ENCODE measurements around the gene CFAP43.
"Not testable (repeated sequence)": the region's sequence is repeated elsewhere in the genome, so short reads cannot be mapped to it uniquely, and the experiment has no call there.

Gene CFAP43

DNA sequence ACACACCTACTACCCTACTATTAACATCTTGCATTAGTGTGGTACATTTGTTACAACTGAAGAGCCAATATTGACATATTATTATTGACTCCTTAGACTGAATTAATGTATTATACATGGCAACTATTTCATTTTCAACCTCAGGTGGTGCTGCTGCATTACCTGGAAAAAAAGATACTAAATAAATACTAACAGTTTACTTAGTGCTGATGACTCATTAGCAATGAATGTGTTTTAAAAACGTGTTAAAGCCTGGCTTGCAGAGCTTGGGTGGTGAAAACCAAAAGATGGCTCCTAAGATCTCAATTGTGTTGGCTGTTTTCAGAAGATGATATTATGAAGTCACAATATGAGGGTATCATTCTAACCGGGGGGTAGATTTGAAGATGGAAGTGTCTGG is 34.8 kb downstream of the CFAP43 start:
- Histone ChIP-seq H3K4me1 (ENCODE audit: control insufficient read depth, low read depth, low read length) (peaks cover 5% of the 10 kb centered on the region), H3K9ac (ENCODE audit: low read length) (no peak overlapping the region), H2AK5ac (ENCODE audit: low read length) (no peak overlapping the region), H3K23ac (ENCODE audit: low read length) (no peak overlapping the region), H3K79me1 (ENCODE audit: low read length) (no peaks in the 10 kb centered on the region), H3K4me2 (ENCODE audit: low read length) (no peak overlapping the region), H3K18ac (ENCODE audit: low read length) (no peak overlapping the region), H3K27ac (ENCODE audit: low read depth, low read length) (no peak overlapping the region), H4K8ac (ENCODE audit: low read depth, low read length) (no peak overlapping the region), H3K4ac (ENCODE audit: low read depth, low read length) (peak overlapping the region; percentile 36), H3K79me2 (ENCODE audit: control insufficient read depth, insufficient read depth, low read length) (no peaks in the 10 kb centered on the region), H3K56ac (ENCODE audit: low read length) (no peak overlapping the region), H2BK15ac (replicated peaks; ENCODE audit: low read depth) (no peak overlapping the region), H3K36me3 (ENCODE audit: control insufficient read depth, insufficient read depth, low read length) (no peaks in the 10 kb centered on the region), H4K5ac (ENCODE audit: low read length) (no peak overlapping the region), H3K27me3 (ENCODE audit: insufficient read depth, low read length, poor library complexity) (no peaks in the 10 kb centered on the region), H3K4me3 (ENCODE audit: low read length) (no peak overlapping the region), H2BK120ac (ENCODE audit: low read depth, low read length) (no peak overlapping the region), H2BK5ac (ENCODE audit: low read length) (no peak overlapping the region)
- peak; percentile 60 for DNase-seq
- WGBS (ENCODE audit: extremely low coverage, insufficient coverage, low lambda C conversion rate), result no CpG with 5 or more reads among the region's 2 CpGs

- WGBS (ENCODE audit: extremely low coverage, insufficient coverage, low lambda C conversion rate), result no CpG with 5 or more reads among the region's 2 CpGs
- H3K79me1 ChIP-seq (ENCODE audit: low read length), result no peaks in the 10 kb centered on the region
- no peak overlapping the region for H3K23ac ChIP-seq (ENCODE audit: low read length)
- H4K8ac ChIP-seq (ENCODE audit: low read depth, low read length), result no peak overlapping the region
- no peaks in the 10 kb centered on the region for H3K79me2 ChIP-seq (ENCODE audit: control insufficient read depth, insufficient read depth, low read length)
- no peak for DNase-seq
- no peak overlapping the region for H3K56ac ChIP-seq (ENCODE audit: low read length)
- H2BK120ac ChIP-seq (ENCODE audit: low read depth, low read length), result no peak overlapping the region
- no peaks in the 10 kb centered on the region for H3K27me3 ChIP-seq (ENCODE audit: insufficient read depth, low read length, poor library complexity)
- no peak overlapping the region for H3K4me2 ChIP-seq (ENCODE audit: low read length)
- H3K4me1 ChIP-seq (ENCODE audit: control insufficient read depth, low read depth, low read length), result peaks cover 4% of the 10 kb centered on the region
- H2AK5ac ChIP-seq (ENCODE audit: low read length), result no peak overlapping the region
- no peak overlapping the region for H3K18ac ChIP-seq (ENCODE audit: low read length)
- no peak overlapping the region for H2BK5ac ChIP-seq (ENCODE audit: low read length)
- no peak overlapping the region for H3K4me3 ChIP-seq (ENCODE audit: low read length)
- H3K36me3 ChIP-seq (ENCODE audit: control insufficient read depth, insufficient read depth, low read length), result no peaks in the 10 kb centered on the region
- H2BK15ac ChIP-seq (replicated peaks; ENCODE audit: low read depth), result no peak overlapping the region
- H3K4ac ChIP-seq (ENCODE audit: low read depth, low read length), result no peak overlapping the region
- H4K5ac ChIP-seq (ENCODE audit: low read length), result no peak overlapping the region
- no peak overlapping the region for H3K9ac ChIP-seq (ENCODE audit: low read length)
- H3K27ac ChIP-seq (ENCODE audit: low read depth, low read length), result no peak overlapping the region
These were observed 36.5 kb downstream of the CFAP43 start for GRCh38 chr10:104195706-104196105.

GRCh38 chr10:104193787-104194186 is 38.4 kb downstream of the CFAP43 start:
- Histone ChIP-seq H4K8ac (ENCODE audit: low read depth, low read length) (no peak overlapping the region), H3K27me3 (ENCODE audit: insufficient read depth, low read length, poor library complexity) (no peaks in the 10 kb centered on the region), H3K79me2 (ENCODE audit: control insufficient read depth, insufficient read depth, low read length) (no peaks in the 10 kb centered on the region), H3K4ac (ENCODE audit: low read depth, low read length) (no peak overlapping the region), H3K4me3 (ENCODE audit: low read length) (no peak overlapping the region), H2AK5ac (ENCODE audit: low read length) (no peak overlapping the region), H3K9ac (ENCODE audit: low read length) (no peak overlapping the region), H3K4me2 (ENCODE audit: low read length) (no peak overlapping the region), H3K27ac (ENCODE audit: low read depth, low read length) (no peak overlapping the region), H2BK120ac (ENCODE audit: low read depth, low read length) (no peak overlapping the region), H3K18ac (ENCODE audit: low read length) (no peak overlapping the region), H2BK5ac (ENCODE audit: low read length) (no peak overlapping the region), H3K79me1 (ENCODE audit: low read length) (no peaks in the 10 kb centered on the region), H3K36me3 (ENCODE audit: control insufficient read depth, insufficient read depth, low read length) (no peaks in the 10 kb centered on the region), H2BK15ac (replicated peaks; ENCODE audit: low read depth) (no peak overlapping the region), H3K23ac (ENCODE audit: low read length) (no peak overlapping the region), H4K5ac (ENCODE audit: low read length) (no peak overlapping the region), H3K56ac (ENCODE audit: low read length) (no peak overlapping the region), H3K4me1 (ENCODE audit: control insufficient read depth, low read depth, low read length) (peaks cover 3% of the 10 kb centered on the region)
- no CpG with 5 or more reads among the region's 17 CpGs for WGBS (ENCODE audit: extremely low coverage, insufficient coverage, low lambda C conversion rate)
- DNase-seq, result no peak

DNA sequence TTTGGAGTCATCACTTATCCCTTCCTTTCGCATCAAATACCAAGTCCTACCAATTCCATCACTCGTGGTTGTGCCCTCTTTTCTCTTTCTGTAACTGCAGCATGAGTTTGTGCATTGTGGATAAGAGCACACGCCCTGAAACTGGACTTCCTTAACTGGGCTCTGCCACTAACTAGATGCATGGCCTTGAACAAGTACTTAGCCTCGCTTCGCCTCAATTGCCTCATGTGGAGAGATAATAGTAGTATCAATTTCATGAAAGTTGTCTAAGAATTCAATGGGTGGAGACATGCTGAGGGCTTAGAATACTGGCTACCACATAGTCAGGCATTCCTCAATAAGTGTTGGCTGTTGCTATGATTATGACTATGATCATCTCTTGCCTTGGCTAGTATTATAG is 41.5 kb downstream of the CFAP43 start:
- H3K4me2 ChIP-seq (ENCODE audit: low read length), result no peak overlapping the region
- no peaks in the 10 kb centered on the region for H3K79me2 ChIP-seq (ENCODE audit: control insufficient read depth, insufficient read depth, low read length)
- no peaks in the 10 kb centered on the region for H3K36me3 ChIP-seq (ENCODE audit: control insufficient read depth, insufficient read depth, low read length)
- WGBS (ENCODE audit: extremely low coverage, insufficient coverage, low lambda C conversion rate), result no CpG with 5 or more reads among the region's 5 CpGs
- H3K4ac ChIP-seq (ENCODE audit: low read depth, low read length), result no peak overlapping the region
- no peaks in the 10 kb centered on the region for H3K4me1 ChIP-seq (ENCODE audit: control insufficient read depth, low read depth, low read length)
- no peak overlapping the region for H3K27ac ChIP-seq (ENCODE audit: low read depth, low read length)
- H3K23ac ChIP-seq (ENCODE audit: low read length), result no peak overlapping the region
- no peak overlapping the region for H3K9ac ChIP-seq (ENCODE audit: low read length)
- no peak overlapping the region for H2AK5ac ChIP-seq (ENCODE audit: low read length)
- H3K56ac ChIP-seq (ENCODE audit: low read length), result no peak overlapping the region
- H2BK5ac ChIP-seq (ENCODE audit: low read length), result no peak overlapping the region
- no peak overlapping the region for H3K18ac ChIP-seq (ENCODE audit: low read length)
- no peak overlapping the region for H4K8ac ChIP-seq (ENCODE audit: low read depth, low read length)
- H2BK120ac ChIP-seq (ENCODE audit: low read depth, low read length), result no peak overlapping the region
- H3K27me3 ChIP-seq (ENCODE audit: insufficient read depth, low read length, poor library complexity), result no peaks in the 10 kb centered on the region
- no peak overlapping the region for H2BK15ac ChIP-seq (replicated peaks; ENCODE audit: low read depth)
- DNase-seq, result no peak
- no peak overlapping the region for H3K4me3 ChIP-seq (ENCODE audit: low read length)
- no peak overlapping the region for H4K5ac ChIP-seq (ENCODE audit: low read length)
- no peaks in the 10 kb centered on the region for H3K79me1 ChIP-seq (ENCODE audit: low read length)

DNA sequence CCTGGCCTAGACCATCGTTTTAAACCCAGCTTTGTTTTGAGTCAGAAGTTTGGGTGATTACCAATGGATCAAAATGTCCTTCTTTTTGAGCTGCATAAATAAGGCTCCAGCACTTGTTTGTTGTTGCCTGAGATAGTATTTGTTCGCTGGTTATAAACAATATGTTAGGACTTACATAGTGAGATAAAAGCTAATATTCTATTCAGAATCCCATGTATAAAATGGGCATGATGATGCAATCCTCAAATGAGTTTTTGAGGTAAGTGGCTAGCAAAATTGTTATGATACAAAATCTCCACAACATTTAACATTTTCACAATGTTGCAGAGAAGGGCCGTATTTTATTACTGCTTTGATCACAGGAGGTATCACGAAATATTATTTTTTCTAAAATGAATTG is 48.5 kb downstream of the CFAP43 start:
- Histone ChIP-seq H3K79me1 (ENCODE audit: low read length) (no peaks in the 10 kb centered on the region), H3K18ac (ENCODE audit: low read length) (no peak overlapping the region), H3K4me1 (ENCODE audit: control insufficient read depth, low read depth, low read length) (no peaks in the 10 kb centered on the region), H4K8ac (ENCODE audit: low read depth, low read length) (no peak overlapping the region), H2AK5ac (ENCODE audit: low read length) (no peak overlapping the region), H3K27me3 (ENCODE audit: insufficient read depth, low read length, poor library complexity) (no peaks in the 10 kb centered on the region), H3K56ac (ENCODE audit: low read length) (no peak overlapping the region), H3K4me2 (ENCODE audit: low read length) (no peak overlapping the region), H3K4me3 (ENCODE audit: low read length) (no peak overlapping the region), H3K27ac (ENCODE audit: low read depth, low read length) (no peak overlapping the region), H3K9ac (ENCODE audit: low read length) (no peak overlapping the region), H2BK5ac (ENCODE audit: low read length) (no peak overlapping the region), H3K79me2 (ENCODE audit: control insufficient read depth, insufficient read depth, low read length) (no peaks in the 10 kb centered on the region), H2BK15ac (replicated peaks; ENCODE audit: low read depth) (no peak overlapping the region), H2BK120ac (ENCODE audit: low read depth, low read length) (no peak overlapping the region), H3K23ac (ENCODE audit: low read length) (no peak overlapping the region), H4K5ac (ENCODE audit: low read length) (no peak overlapping the region), H3K4ac (ENCODE audit: low read depth, low read length) (no peak overlapping the region), H3K36me3 (ENCODE audit: control insufficient read depth, insufficient read depth, low read length) (no peaks in the 10 kb centered on the region)
- no peak for DNase-seq
- WGBS (ENCODE audit: extremely low coverage, insufficient coverage, low lambda C conversion rate), result no CpG with 5 or more reads among the region's 4 CpGs

- H3K79me2 ChIP-seq (ENCODE audit: control insufficient read depth, insufficient read depth, low read length); H2AK5ac ChIP-seq (ENCODE audit: low read length): not testable (repeated sequence)
- no CpG with 5 or more reads among the region's 1 CpG for WGBS (ENCODE audit: extremely low coverage, insufficient coverage, low lambda C conversion rate)
These were observed 58.0 kb downstream of the CFAP43 start for GRCh38 chr10:104174136-104174535.

More at GRCh38 chr10:104174136-104174535, 58.0 kb downstream of the CFAP43 start:
- H4K5ac ChIP-seq (ENCODE audit: low read length); H3K4me2 ChIP-seq (ENCODE audit: low read length); H3K56ac ChIP-seq (ENCODE audit: low read length); H3K9ac ChIP-seq (ENCODE audit: low read length); H3K23ac ChIP-seq (ENCODE audit: low read length); H3K27ac ChIP-seq (ENCODE audit: low read depth, low read length); H3K27me3 ChIP-seq (ENCODE audit: insufficient read depth, low read length, poor library complexity); H2BK5ac ChIP-seq (ENCODE audit: low read length); H3K4me3 ChIP-seq (ENCODE audit: low read length); H3K4ac ChIP-seq (ENCODE audit: low read depth, low read length); H3K4me1 ChIP-seq (ENCODE audit: control insufficient read depth, low read depth, low read length); H4K8ac ChIP-seq (ENCODE audit: low read depth, low read length); DNase-seq; H3K18ac ChIP-seq (ENCODE audit: low read length); H3K79me1 ChIP-seq (ENCODE audit: low read length); H3K36me3 ChIP-seq (ENCODE audit: control insufficient read depth, insufficient read depth, low read length); H2BK15ac ChIP-seq (replicated peaks; ENCODE audit: low read depth); H2BK120ac ChIP-seq (ENCODE audit: low read depth, low read length): not testable (repeated sequence)

All from mesendoderm (in vitro differentiated cells).